ENCODE results near the gene PSMD13.
"Not testable (repeated sequence)": the region's sequence is repeated elsewhere in the genome, so short reads cannot be mapped to it uniquely, and the experiment has no call there.

The PSMD13 gene

GRCh38 chr11:191490-192478 lies 45.0 kb upstream of the PSMD13 start:
- TF ChIP-seq CTCF (IDR thresholded peaks at IDR 0.05; ENCODE audit: low read length) = peak; percentile 34
- H3K36me3 ChIP-seq (replicated peaks; ENCODE audit: insufficient read depth, low read length); H3K9ac ChIP-seq (ENCODE audit: low read length); H3F3A ChIP-seq (ENCODE audit: insufficient read depth, low read length); H3K79me2 ChIP-seq (ENCODE audit: low read length); H2AFZ ChIP-seq (ENCODE audit: low read length); H3K9me2 ChIP-seq (replicated peaks; ENCODE audit: insufficient read depth, low read length); H3K4me3 ChIP-seq (ENCODE audit: low read length); DNase-seq; H3K9me3 ChIP-seq (replicated peaks; ENCODE audit: insufficient read depth, low read length); H3K27ac ChIP-seq (ENCODE audit: low read length); H3K4me2 ChIP-seq (ENCODE audit: low read depth, low read length); H4K20me1 ChIP-seq (ENCODE audit: insufficient read depth, low read length); H3K4me1 ChIP-seq (ENCODE audit: low read length); H3K27me3 ChIP-seq (replicated peaks; ENCODE audit: insufficient read depth, low read length): not testable (repeated sequence)

- not testable (repeated sequence) for H4K20me1 ChIP-seq (ENCODE audit: insufficient read depth, low read length); H3K4me3 ChIP-seq (ENCODE audit: low read length); H3K27ac ChIP-seq (ENCODE audit: low read length); H3K4me2 ChIP-seq (ENCODE audit: low read depth, low read length); DNase-seq; H3K9ac ChIP-seq (ENCODE audit: low read length); H2AFZ ChIP-seq (ENCODE audit: low read length); H3K9me3 ChIP-seq (replicated peaks; ENCODE audit: insufficient read depth, low read length); H3K4me1 ChIP-seq (ENCODE audit: low read length); H3K27me3 ChIP-seq (replicated peaks; ENCODE audit: insufficient read depth, low read length); H3K79me2 ChIP-seq (ENCODE audit: low read length); H3K36me3 ChIP-seq (replicated peaks; ENCODE audit: insufficient read depth, low read length); H3F3A ChIP-seq (ENCODE audit: insufficient read depth, low read length); H3K9me2 ChIP-seq (replicated peaks; ENCODE audit: insufficient read depth, low read length)
Measured at GRCh38 chr11:192674-193128, 44.1 kb upstream of the PSMD13 start, which contains the start of gene SCGB1C1. Gene SCGB1C1 (plus strand): TSS chr11:193078. CDS start chr11:193100, 22 bp downstream.

GRCh38 chr11:193481-193880 lies 43.3 kb upstream of the PSMD13 start:
- H2AFZ ChIP-seq (ENCODE audit: low read length); H3K36me3 ChIP-seq (replicated peaks; ENCODE audit: insufficient read depth, low read length); H3K9ac ChIP-seq (ENCODE audit: low read length); H3K9me2 ChIP-seq (replicated peaks; ENCODE audit: insufficient read depth, low read length); H4K20me1 ChIP-seq (ENCODE audit: insufficient read depth, low read length); H3K79me2 ChIP-seq (ENCODE audit: low read length); H3K27ac ChIP-seq (ENCODE audit: low read length); H3K9me3 ChIP-seq (replicated peaks; ENCODE audit: insufficient read depth, low read length); DNase-seq; H3F3A ChIP-seq (ENCODE audit: insufficient read depth, low read length); H3K27me3 ChIP-seq (replicated peaks; ENCODE audit: insufficient read depth, low read length); H3K4me2 ChIP-seq (ENCODE audit: low read depth, low read length); H3K4me1 ChIP-seq (ENCODE audit: low read length); H3K4me3 ChIP-seq (ENCODE audit: low read length): not testable (repeated sequence)

- H2AFZ ChIP-seq (ENCODE audit: low read length) = no peak overlapping the region
- no peaks in the 10 kb centered on the region for H4K20me1 ChIP-seq (ENCODE audit: insufficient read depth, low read length)
- H3K9me3 ChIP-seq (replicated peaks; ENCODE audit: insufficient read depth, low read length) = no peaks in the 10 kb centered on the region
- no peak overlapping the region for H3K27ac ChIP-seq (ENCODE audit: low read length)
- H3K27me3 ChIP-seq (replicated peaks; ENCODE audit: insufficient read depth, low read length) = no peaks in the 10 kb centered on the region; the same call in 1 of the 2 replicates
- H3K9me2 ChIP-seq (replicated peaks; ENCODE audit: insufficient read depth, low read length) = no peaks in the 10 kb centered on the region
- H3F3A ChIP-seq (ENCODE audit: insufficient read depth, low read length) = no peaks in the 10 kb centered on the region
- no peak overlapping the region for H3K9ac ChIP-seq (ENCODE audit: low read length)
- TF ChIP-seq EZH2 (optimal IDR thresholded peaks at IDR 0.05; ENCODE audit: low read depth, low read length) (no peak), EZH2phosphoT487 (IDR thresholded peaks at IDR 0.05; ENCODE audit: low read length) (no peak), CTCF (IDR thresholded peaks at IDR 0.05; ENCODE audit: low read length) (no peak)
- no peak overlapping the region for H3K4me2 ChIP-seq (ENCODE audit: low read depth, low read length)
- H3K4me1 ChIP-seq (ENCODE audit: low read length) = no peaks in the 10 kb centered on the region
- H3K36me3 ChIP-seq (replicated peaks; ENCODE audit: insufficient read depth, low read length) = no peaks in the 10 kb centered on the region
- no peak overlapping the region for H3K4me3 ChIP-seq (ENCODE audit: low read length)
- H3K79me2 ChIP-seq (ENCODE audit: low read length) = no peaks in the 10 kb centered on the region
- no peak for DNase-seq
Measured at GRCh38 chr11:196786-197731, 39.7 kb upstream of the PSMD13 start.

All from MM.1S (cell line).